GM19240 (cell line): ENCODE measurements around the gene PDLIM1.

Experiments
- DNase-seq: peaks from one replicate; pipeline ENCODE4 v3.0.0; 2011; ENCODE audit warnings: low spot score; ENCODE audit not compliant: insufficient read length

Gene PDLIM1

GRCh38 chr10:95290461-95291364 lies at the start of gene PDLIM1:
Gene PDLIM1 (minus strand): TSS chr10:95291003. CDS start chr10:95290915, 88 bp downstream.
- DNase-seq: peak; percentile 48

- DNase-seq: no peak
Observed at GRCh38 chr10:95339863-95340262, 49.1 kb upstream of the PDLIM1 start.

- DNase-seq: no peak
Observed at GRCh38 chr10:95337423-95338160, 46.8 kb upstream of the PDLIM1 start.

- no peak for DNase-seq
Observed at GRCh38 chr10:95336702-95337101, 45.9 kb upstream of the PDLIM1 start.

- no peak for DNase-seq
Observed at GRCh38 chr10:95335933-95336699, 45.3 kb upstream of the PDLIM1 start.

GRCh38 chr10:95334805-95335144 lies 44.0 kb upstream of the PDLIM1 start:
- no peak for DNase-seq

- DNase-seq: no peak
Observed at GRCh38 chr10:95333997-95334804, 43.4 kb upstream of the PDLIM1 start.

- DNase-seq: no peak
Observed at GRCh38 chr10:95332666-95333249, 42.0 kb upstream of the PDLIM1 start.

- no peak for DNase-seq
Observed at GRCh38 chr10:95331596-95332130, 40.9 kb upstream of the PDLIM1 start.

GRCh38 chr10:95330966-95331453 lies 40.2 kb upstream of the PDLIM1 start:
- DNase-seq: no peak

GRCh38 chr10:95329296-95329695 lies 38.5 kb upstream of the PDLIM1 start:
- DNase-seq: no peak

- DNase-seq: no peak
Observed at GRCh38 chr10:95328013-95328412, 37.2 kb upstream of the PDLIM1 start.

- DNase-seq: no peak
Observed at GRCh38 chr10:95327367-95327766, 36.6 kb upstream of the PDLIM1 start.

- no peak for DNase-seq
Observed at GRCh38 chr10:95326396-95326795, 35.6 kb upstream of the PDLIM1 start.

GRCh38 chr10:95325863-95326262 lies 35.1 kb upstream of the PDLIM1 start:
- no peak for DNase-seq

- no peak for DNase-seq
Observed at GRCh38 chr10:95324436-95325268, 33.8 kb upstream of the PDLIM1 start.

- no peak for DNase-seq
Observed at GRCh38 chr10:95321554-95322301, 30.9 kb upstream of the PDLIM1 start.

- DNase-seq: no peak
Observed at GRCh38 chr10:95319239-95319638, 28.4 kb upstream of the PDLIM1 start.

- DNase-seq: no peak
Observed at GRCh38 chr10:95315509-95315908, 24.7 kb upstream of the PDLIM1 start.
